Measurements from ENCODE around the gene BHLHE23.

BHLHE23 gene

GRCh38 chr20:62985444-62985778, 21.4 kb downstream of the BHLHE23 start:
- Histone ChIP-seq H3K9ac (ENCODE audit: low read depth, low read length, poor library complexity) (peak overlapping the region; percentile 50), H4K8ac (ENCODE audit: low read depth, low read length) (no peak overlapping the region), H2BK5ac (ENCODE audit: low read length) (peak overlapping the region; percentile 27), H4K91ac (ENCODE audit: low read depth, low read length, poor library complexity) (no peak overlapping the region), H3K23ac (ENCODE audit: low read depth, low read length, poor library complexity) (no peak overlapping the region), H2BK120ac (ENCODE audit: low read depth, low read length) (no peak overlapping the region), H3K4ac (ENCODE audit: low read length) (no peak overlapping the region), H3K9me3 (replicated peaks in 1 of 2; ENCODE audit: control insufficient read depth in 2 of 2, insufficient read depth in 1 of 2, low read depth in 1 of 2, low read length in 2 of 2) (no peaks in the 10 kb centered on the region), H2AK5ac (ENCODE audit: low read depth, low read length) (peak overlapping the region; percentile 80), H3K27me3 (ENCODE audit: control insufficient read depth in 3 of 3, insufficient read depth in 3 of 3, low read depth in 1 of 3, low read length in 3 of 3) (peaks cover 0 to 33% (median 0%) of the 10 kb centered on the region in 3 experiments), H3K14ac (ENCODE audit: low read length) (no peak overlapping the region), H3K4me3 (ENCODE audit: low read length in 2 of 2) (no peak overlapping the region), H2BK12ac (ENCODE audit: low read length) (no peak overlapping the region), H2AFZ (ENCODE audit: low read length) (peak overlapping the region; percentile 85), H3K4me1 (ENCODE audit: control insufficient read depth in 2 of 2, insufficient read depth in 1 of 2, low read depth in 1 of 2, low read length in 2 of 2) (peaks cover 24 to 36% of the 10 kb centered on the region in 2 donors), H3K4me2 (ENCODE audit: insufficient read depth, low read length, poor library complexity, severe bottlenecking) (no peak overlapping the region), H3K18ac (ENCODE audit: low read length) (peak overlapping the region; percentile 80), H2BK15ac (ENCODE audit: low read length) (peak overlapping the region; percentile 77), H3K36me3 (replicated peaks in 1 of 2; ENCODE audit: control insufficient read depth in 2 of 2, insufficient read depth in 2 of 2, low read length in 2 of 2) (no peaks in the 10 kb centered on the region), H3K27ac (replicated peaks; ENCODE audit: low read length) (no peak overlapping the region), H3K79me1 (ENCODE audit: low read depth, low read length) (no peaks in the 10 kb centered on the region)
- no CpG with 5 or more reads among the region's 14 CpGs for WGBS, 2 donors (ENCODE audit: extremely low coverage in 2 of 2, insufficient read length in 2 of 2, insufficient replicate concordance in 1 of 2)
- DNase-seq (ENCODE audit: low spot score) = no peak

DNA sequence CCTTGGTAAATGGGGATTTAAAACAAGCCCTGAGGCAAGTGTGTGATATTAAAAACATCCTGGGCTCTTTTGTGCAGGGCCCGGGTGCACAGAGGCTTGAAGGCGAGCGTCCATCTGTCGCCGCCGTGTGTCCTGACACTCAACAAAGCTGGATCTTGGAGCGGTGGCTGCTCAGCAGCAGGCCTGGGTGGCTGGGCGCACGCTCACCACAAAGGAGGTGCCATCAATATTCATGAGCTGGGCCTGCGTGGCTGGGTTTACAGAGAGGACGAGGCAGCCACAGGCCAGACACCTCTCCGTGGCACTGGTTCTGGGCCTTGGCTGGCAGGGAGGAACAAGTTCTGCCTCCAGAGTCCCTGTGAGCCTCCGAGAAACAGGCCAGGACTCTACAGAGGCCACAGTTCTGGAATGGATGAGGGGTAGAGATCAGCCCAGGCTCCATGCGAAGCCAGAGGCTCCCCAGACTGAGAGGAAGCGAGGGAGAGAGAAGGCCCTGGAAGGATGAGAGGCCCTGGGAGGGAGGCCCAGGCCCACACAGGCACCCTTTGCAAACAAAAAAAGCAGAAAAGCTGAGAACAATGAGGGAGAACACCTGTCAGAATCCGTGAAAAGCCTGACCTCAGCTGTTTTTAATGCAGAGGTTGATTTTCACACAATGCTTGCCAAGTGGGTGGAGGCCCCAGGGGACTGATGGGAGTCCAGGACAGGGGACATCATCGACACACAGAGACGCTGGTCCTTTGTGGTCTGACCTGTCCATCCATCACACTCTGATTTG, 21.9 kb downstream of the BHLHE23 start:
- no CpG with 5 or more reads among the region's 18 CpGs for WGBS, 2 donors (ENCODE audit: extremely low coverage in 2 of 2, insufficient read length in 2 of 2, insufficient replicate concordance in 1 of 2)
- H2BK12ac ChIP-seq (ENCODE audit: low read length) = no peak overlapping the region
- no peak overlapping the region for H3K9ac ChIP-seq (ENCODE audit: low read depth, low read length, poor library complexity)
- H3K18ac ChIP-seq (ENCODE audit: low read length) = peak overlapping the region; percentile 6
- H4K8ac ChIP-seq (ENCODE audit: low read depth, low read length) = no peak overlapping the region
- no peak overlapping the region for H3K4me2 ChIP-seq (ENCODE audit: insufficient read depth, low read length, poor library complexity, severe bottlenecking)
- no peak overlapping the region for H3K23ac ChIP-seq (ENCODE audit: low read depth, low read length, poor library complexity)
- H2BK5ac ChIP-seq (ENCODE audit: low read length) = peak overlapping the region; percentile 27
- no peak overlapping the region for H3K4ac ChIP-seq (ENCODE audit: low read length)
- no peaks in the 10 kb centered on the region for H3K36me3 ChIP-seq (replicated peaks in 1 of 2; ENCODE audit: control insufficient read depth in 2 of 2, insufficient read depth in 2 of 2, low read length in 2 of 2)
- H2AK5ac ChIP-seq (ENCODE audit: low read depth, low read length) = no peak overlapping the region
- no peak for DNase-seq (ENCODE audit: low spot score)
- no peak overlapping the region for H4K91ac ChIP-seq (ENCODE audit: low read depth, low read length, poor library complexity)
- H3K9me3 ChIP-seq (replicated peaks in 1 of 2; ENCODE audit: control insufficient read depth in 2 of 2, insufficient read depth in 1 of 2, low read depth in 1 of 2, low read length in 2 of 2) = no peaks in the 10 kb centered on the region
- H2BK15ac ChIP-seq (ENCODE audit: low read length) = peak overlapping the region; percentile 77
- H3K14ac ChIP-seq (ENCODE audit: low read length) = no peak overlapping the region
- H3K79me1 ChIP-seq (ENCODE audit: low read depth, low read length) = no peaks in the 10 kb centered on the region
- H3K27me3 ChIP-seq (ENCODE audit: control insufficient read depth in 3 of 3, insufficient read depth in 3 of 3, low read depth in 1 of 3, low read length in 3 of 3) = peaks cover 0 to 35% (median 0%) of the 10 kb centered on the region in 3 experiments
- peaks cover 28 to 41% of the 10 kb centered on the region in 2 donors for H3K4me1 ChIP-seq (ENCODE audit: control insufficient read depth in 2 of 2, insufficient read depth in 1 of 2, low read depth in 1 of 2, low read length in 2 of 2)
- no peak overlapping the region for H2BK120ac ChIP-seq (ENCODE audit: low read depth, low read length)
- no peak overlapping the region for H3K4me3 ChIP-seq (ENCODE audit: low read length in 2 of 2)
- H3K27ac ChIP-seq (replicated peaks; ENCODE audit: low read length) = no peak overlapping the region
- H2AFZ ChIP-seq (ENCODE audit: low read length) = peak overlapping the region; percentile 85

GRCh38 chr20:62983210-62983609, 23.6 kb downstream of the BHLHE23 start:
- Histone ChIP-seq H3K9me3 (replicated peaks in 1 of 2; ENCODE audit: control insufficient read depth in 2 of 2, insufficient read depth in 1 of 2, low read depth in 1 of 2, low read length in 2 of 2) (no peaks in the 10 kb centered on the region), H4K8ac (ENCODE audit: low read depth, low read length) (no peak overlapping the region), H3K23ac (ENCODE audit: low read depth, low read length, poor library complexity) (no peak overlapping the region), H3K27me3 (ENCODE audit: control insufficient read depth in 3 of 3, insufficient read depth in 3 of 3, low read depth in 1 of 3, low read length in 3 of 3) (peaks cover 0 to 46% (median 0%) of the 10 kb centered on the region in 3 experiments), H3K18ac (ENCODE audit: low read length) (peak overlapping the region; percentile 79), H2BK120ac (ENCODE audit: low read depth, low read length) (no peak overlapping the region), H3K79me1 (ENCODE audit: low read depth, low read length) (no peaks in the 10 kb centered on the region), H3K4me3 (ENCODE audit: low read length in 2 of 2) (no peak overlapping the region), H2BK12ac (ENCODE audit: low read length) (no peak overlapping the region), H2AFZ (ENCODE audit: low read length) (no peak overlapping the region), H3K27ac (replicated peaks; ENCODE audit: low read length) (no peak overlapping the region), H2AK5ac (ENCODE audit: low read depth, low read length) (peak overlapping the region; percentile 93), H2BK15ac (ENCODE audit: low read length) (peak overlapping the region; percentile 62), H3K14ac (ENCODE audit: low read length) (peak overlapping the region; percentile 91), H2BK5ac (ENCODE audit: low read length) (peak overlapping the region; percentile 87), H3K4ac (ENCODE audit: low read length) (no peak overlapping the region), H3K4me1 (ENCODE audit: control insufficient read depth in 2 of 2, insufficient read depth in 1 of 2, low read depth in 1 of 2, low read length in 2 of 2) (peaks cover 32 to 46% of the 10 kb centered on the region in 2 donors), H3K9ac (ENCODE audit: low read depth, low read length, poor library complexity) (no peak overlapping the region), H4K91ac (ENCODE audit: low read depth, low read length, poor library complexity) (no peak overlapping the region), H3K4me2 (ENCODE audit: insufficient read depth, low read length, poor library complexity, severe bottlenecking) (no peak overlapping the region), H3K36me3 (replicated peaks in 1 of 2; ENCODE audit: control insufficient read depth in 2 of 2, insufficient read depth in 2 of 2, low read length in 2 of 2) (no peaks in the 10 kb centered on the region)
- no CpG with 5 or more reads among the region's 6 CpGs for WGBS, 2 donors (ENCODE audit: extremely low coverage in 2 of 2, insufficient read length in 2 of 2, insufficient replicate concordance in 1 of 2)
- no peak for DNase-seq (ENCODE audit: low spot score)

- peak overlapping the region; percentile 87 for H2BK5ac ChIP-seq (ENCODE audit: low read length)
- H3K4me3 ChIP-seq (ENCODE audit: low read length in 2 of 2) = no peak overlapping the region
- H4K8ac ChIP-seq (ENCODE audit: low read depth, low read length) = peak overlapping the region; percentile 25
- no CpG with 5 or more reads among the region's 21 CpGs for WGBS, 2 donors (ENCODE audit: extremely low coverage in 2 of 2, insufficient read length in 2 of 2, insufficient replicate concordance in 1 of 2)
- peaks cover 32 to 46% of the 10 kb centered on the region in 2 donors for H3K4me1 ChIP-seq (ENCODE audit: control insufficient read depth in 2 of 2, insufficient read depth in 1 of 2, low read depth in 1 of 2, low read length in 2 of 2)
- H3K27ac ChIP-seq (replicated peaks; ENCODE audit: low read length) = no peak overlapping the region
- H2BK15ac ChIP-seq (ENCODE audit: low read length) = peak overlapping the region; percentile 95
- peaks cover 0 to 54% (median 0%) of the 10 kb centered on the region in 3 experiments for H3K27me3 ChIP-seq (ENCODE audit: control insufficient read depth in 3 of 3, insufficient read depth in 3 of 3, low read depth in 1 of 3, low read length in 3 of 3)
- peak overlapping the region; percentile 93 for H2AK5ac ChIP-seq (ENCODE audit: low read depth, low read length)
- no peaks in the 10 kb centered on the region for H3K36me3 ChIP-seq (replicated peaks in 1 of 2; ENCODE audit: control insufficient read depth in 2 of 2, insufficient read depth in 2 of 2, low read length in 2 of 2)
- H2BK120ac ChIP-seq (ENCODE audit: low read depth, low read length) = peak overlapping the region; percentile 65
- no peak overlapping the region for H3K14ac ChIP-seq (ENCODE audit: low read length)
- H2BK12ac ChIP-seq (ENCODE audit: low read length) = no peak overlapping the region
- peak overlapping the region; percentile 92 for H3K18ac ChIP-seq (ENCODE audit: low read length)
- H3K79me1 ChIP-seq (ENCODE audit: low read depth, low read length) = no peaks in the 10 kb centered on the region
- H4K91ac ChIP-seq (ENCODE audit: low read depth, low read length, poor library complexity) = peak overlapping the region; percentile 61
- no peak for DNase-seq (ENCODE audit: low spot score)
- H3K23ac ChIP-seq (ENCODE audit: low read depth, low read length, poor library complexity) = peak overlapping the region; percentile 62
- peak overlapping the region; percentile 70 for H3K4ac ChIP-seq (ENCODE audit: low read length)
- peak overlapping the region; percentile 3 for H3K9ac ChIP-seq (ENCODE audit: low read depth, low read length, poor library complexity)
- peak overlapping the region; percentile 6 for H2AFZ ChIP-seq (ENCODE audit: low read length)
- H3K4me2 ChIP-seq (ENCODE audit: insufficient read depth, low read length, poor library complexity, severe bottlenecking) = no peak overlapping the region
- H3K9me3 ChIP-seq (replicated peaks in 1 of 2; ENCODE audit: control insufficient read depth in 2 of 2, insufficient read depth in 1 of 2, low read depth in 1 of 2, low read length in 2 of 2) = no peaks in the 10 kb centered on the region
Observed at GRCh38 chr20:62982124-62983075, 24.4 kb downstream of the BHLHE23 start.
